Measurements from ENCODE around the gene SLC25A19. TPM values are rescaled to one million over a fixed set of nuclear protein-coding genes. Genes with fewer than 3 reads are reported as not detected.

The SLC25A19 gene
- total and polyA plus RNA-seq, 10 of the 15 experiments (the other 5 are each of a cell fraction or from before 2014, with no cell fraction given): 32.9 to 91.6 (median 53.7) TPM

DNA sequence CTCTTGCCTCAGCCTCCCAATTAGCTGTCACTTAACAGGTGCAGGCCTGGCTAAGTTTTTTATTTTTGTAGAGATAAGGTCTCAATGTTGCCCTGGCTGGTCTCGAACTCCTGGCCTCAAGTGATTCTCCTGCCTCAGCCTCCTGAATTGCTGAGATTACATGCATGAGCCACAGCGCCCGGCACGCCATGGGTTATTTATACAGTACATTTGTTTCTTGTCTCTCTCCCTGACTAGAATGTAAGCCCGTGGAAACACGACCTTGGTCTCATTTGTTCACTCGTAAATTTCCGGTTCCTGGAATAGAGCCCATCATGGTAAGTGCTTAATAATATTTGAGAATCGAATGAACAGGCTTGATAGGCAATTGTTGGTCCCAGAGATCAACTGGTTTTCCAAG, 2.0 kb downstream of the SLC25A19 start (continued):
- TF ChIP-seq, protein P1, sequence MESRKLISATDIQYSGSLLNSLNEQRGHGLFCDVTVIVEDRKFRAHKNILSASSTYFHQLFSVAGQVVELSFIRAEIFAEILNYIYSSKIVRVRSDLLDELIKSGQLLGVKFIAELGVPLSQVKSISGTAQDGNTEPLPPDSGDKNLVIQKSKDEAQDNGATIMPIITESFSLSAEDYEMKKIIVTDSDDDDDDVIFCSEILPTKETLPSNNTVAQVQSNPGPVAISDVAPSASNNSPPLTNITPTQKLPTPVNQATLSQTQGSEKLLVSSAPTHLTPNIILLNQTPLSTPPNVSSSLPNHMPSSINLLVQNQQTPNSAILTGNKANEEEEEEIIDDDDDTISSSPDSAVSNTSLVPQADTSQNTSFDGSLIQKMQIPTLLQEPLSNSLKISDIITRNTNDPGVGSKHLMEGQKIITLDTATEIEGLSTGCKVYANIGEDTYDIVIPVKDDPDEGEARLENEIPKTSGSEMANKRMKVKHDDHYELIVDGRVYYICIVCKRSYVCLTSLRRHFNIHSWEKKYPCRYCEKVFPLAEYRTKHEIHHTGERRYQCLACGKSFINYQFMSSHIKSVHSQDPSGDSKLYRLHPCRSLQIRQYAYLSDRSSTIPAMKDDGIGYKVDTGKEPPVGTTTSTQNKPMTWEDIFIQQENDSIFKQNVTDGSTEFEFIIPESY (IDR thresholded peaks at IDR 0.05): no peak
- TF ChIP-seq, protein P2, sequence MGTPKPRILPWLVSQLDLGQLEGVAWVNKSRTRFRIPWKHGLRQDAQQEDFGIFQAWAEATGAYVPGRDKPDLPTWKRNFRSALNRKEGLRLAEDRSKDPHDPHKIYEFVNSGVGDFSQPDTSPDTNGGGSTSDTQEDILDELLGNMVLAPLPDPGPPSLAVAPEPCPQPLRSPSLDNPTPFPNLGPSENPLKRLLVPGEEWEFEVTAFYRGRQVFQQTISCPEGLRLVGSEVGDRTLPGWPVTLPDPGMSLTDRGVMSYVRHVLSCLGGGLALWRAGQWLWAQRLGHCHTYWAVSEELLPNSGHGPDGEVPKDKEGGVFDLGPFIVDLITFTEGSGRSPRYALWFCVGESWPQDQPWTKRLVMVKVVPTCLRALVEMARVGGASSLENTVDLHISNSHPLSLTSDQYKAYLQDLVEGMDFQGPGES (IDR thresholded peaks at IDR 0.05): no peak
- no peak for TF ChIP-seq EGR1 (IDR thresholded peaks at IDR 0.05; ENCODE audit: borderline replicate concordance in 1 of 2, low read depth in 2 of 2, low read length in 2 of 2)
- no peak for TF ChIP-seq DPF2 (IDR thresholded peaks at IDR 0.05)
- TF ChIP-seq RUNX3 (IDR thresholded peaks at IDR 0.05; ENCODE audit: low read length): no peak
- TF ChIP-seq, protein P3, sequence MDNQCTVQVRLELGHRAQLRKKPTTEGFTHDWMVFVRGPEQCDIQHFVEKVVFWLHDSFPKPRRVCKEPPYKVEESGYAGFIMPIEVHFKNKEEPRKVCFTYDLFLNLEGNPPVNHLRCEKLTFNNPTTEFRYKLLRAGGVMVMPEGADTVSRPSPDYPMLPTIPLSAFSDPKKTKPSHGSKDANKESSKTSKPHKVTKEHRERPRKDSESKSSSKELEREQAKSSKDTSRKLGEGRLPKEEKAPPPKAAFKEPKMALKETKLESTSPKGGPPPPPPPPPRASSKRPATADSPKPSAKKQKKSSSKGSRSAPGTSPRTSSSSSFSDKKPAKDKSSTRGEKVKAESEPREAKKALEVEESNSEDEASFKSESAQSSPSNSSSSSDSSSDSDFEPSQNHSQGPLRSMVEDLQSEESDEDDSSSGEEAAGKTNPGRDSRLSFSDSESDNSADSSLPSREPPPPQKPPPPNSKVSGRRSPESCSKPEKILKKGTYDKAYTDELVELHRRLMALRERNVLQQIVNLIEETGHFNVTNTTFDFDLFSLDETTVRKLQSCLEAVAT (IDR thresholded peaks at IDR 0.05): no peak
- TF ChIP-seq, protein P4, sequence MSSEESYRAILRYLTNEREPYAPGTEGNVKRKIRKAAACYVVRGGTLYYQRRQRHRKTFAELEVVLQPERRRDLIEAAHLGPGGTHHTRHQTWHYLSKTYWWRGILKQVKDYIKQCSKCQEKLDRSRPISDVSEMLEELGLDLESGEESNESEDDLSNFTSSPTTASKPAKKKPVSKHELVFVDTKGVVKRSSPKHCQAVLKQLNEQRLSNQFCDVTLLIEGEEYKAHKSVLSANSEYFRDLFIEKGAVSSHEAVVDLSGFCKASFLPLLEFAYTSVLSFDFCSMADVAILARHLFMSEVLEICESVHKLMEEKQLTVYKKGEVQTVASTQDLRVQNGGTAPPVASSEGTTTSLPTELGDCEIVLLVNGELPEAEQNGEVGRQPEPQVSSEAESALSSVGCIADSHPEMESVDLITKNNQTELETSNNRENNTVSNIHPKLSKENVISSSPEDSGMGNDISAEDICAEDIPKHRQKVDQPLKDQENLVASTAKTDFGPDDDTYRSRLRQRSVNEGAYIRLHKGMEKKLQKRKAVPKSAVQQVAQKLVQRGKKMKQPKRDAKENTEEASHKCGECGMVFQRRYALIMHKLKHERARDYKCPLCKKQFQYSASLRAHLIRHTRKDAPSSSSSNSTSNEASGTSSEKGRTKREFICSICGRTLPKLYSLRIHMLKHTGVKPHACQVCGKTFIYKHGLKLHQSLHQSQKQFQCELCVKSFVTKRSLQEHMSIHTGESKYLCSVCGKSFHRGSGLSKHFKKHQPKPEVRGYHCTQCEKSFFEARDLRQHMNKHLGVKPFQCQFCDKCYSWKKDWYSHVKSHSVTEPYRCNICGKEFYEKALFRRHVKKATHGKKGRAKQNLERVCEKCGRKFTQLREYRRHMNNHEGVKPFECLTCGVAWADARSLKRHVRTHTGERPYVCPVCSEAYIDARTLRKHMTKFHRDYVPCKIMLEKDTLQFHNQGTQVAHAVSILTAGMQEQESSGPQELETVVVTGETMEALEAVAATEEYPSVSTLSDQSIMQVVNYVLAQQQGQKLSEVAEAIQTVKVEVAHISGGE (CRISPR knock-in tag; IDR thresholded peaks at IDR 0.05): no peak
- TF ChIP-seq CEBPB (IDR thresholded peaks at IDR 0.05; ENCODE audit: borderline replicate concordance in 1 of 2, low read depth in 2 of 2, low read length in 2 of 2): no peak
- TF ChIP-seq ZZZ3 (IDR thresholded peaks at IDR 0.05; ENCODE audit: control insufficient read depth, insufficient read length, low read depth): no peak
- no peak for TF ChIP-seq GATAD2B (conservative IDR thresholded peaks at IDR 0.05; ENCODE audit: low read depth)

Data from GM12878 (cell line).